Esophagus (tissue), 2 donors: ENCODE measurements around the gene LPCAT1. TPM values are rescaled to one million over a fixed set of nuclear protein-coding genes. Genes with fewer than 3 reads are reported as not detected.

Source experiments
- H3K27ac ChIP-seq, 2 donors: one replicate each; pipeline ENCODE4 v1.5.1; 2013; ENCODE audit warnings: low read depth in 2 of 2, mild to moderate bottlenecking in 2 of 2, inconsistent platforms in 1 of 2, low read length in 1 of 2, moderate library complexity in 1 of 2
- H3K27me3 ChIP-seq, 2 donors: one replicate each; pipeline ENCODE4 v1.6.1; 2013; ENCODE audit warnings: low read length in 2 of 2, control low read depth in 1 of 2, mild to moderate bottlenecking in 1 of 2; ENCODE audit not compliant: insufficient read depth in 2 of 2, control insufficient read depth in 1 of 2
- H3K36me3 ChIP-seq, 2 donors: one replicate each; pipeline ENCODE4 v1.6.1; 2013; ENCODE audit warnings: low read length in 1 of 2; ENCODE audit not compliant: control insufficient read depth in 2 of 2, insufficient read depth in 2 of 2
- H3K4me1 ChIP-seq, 2 donors: one replicate each; pipeline ENCODE4 v1.6.1; 2013; ENCODE audit warnings: low read length in 1 of 2; ENCODE audit not compliant: control insufficient read depth in 2 of 2, insufficient read depth in 2 of 2
- H3K4me3 ChIP-seq, 2 donors: one replicate each; pipeline ENCODE4 v1.5.1; 2013; ENCODE audit warnings: low read length in 2 of 2, mild to moderate bottlenecking in 2 of 2, low read depth in 1 of 2, moderate library complexity in 1 of 2
- H3K9me3 ChIP-seq, 2 donors: one replicate each; pipeline ENCODE4 v1.6.1; 2013; ENCODE audit warnings: mild to moderate bottlenecking in 2 of 2, low read depth in 1 of 2, low read length in 1 of 2, moderate library complexity in 1 of 2; ENCODE audit not compliant: control insufficient read depth in 2 of 2, insufficient read depth in 1 of 2
- WGBS, 2 donors: extraction: QIAGEN DNeasy Blood & Tissue Kit; methylation state at CpG; one replicate each; pipeline ENCODE4 v1.1.7; 2013; 5-methylcytosine and 5-hydroxymethylcytosine counted together
- polyA plus RNA-seq, 2 donors: library from polyadenylated mRNA; stranded (reverse); fragments of 200-250 nt; gene quantifications; one replicate each; pipeline ENCODE4 v1.2.3, GENCODE V29; 2013
- donor health status: healthy with polysubstance abuse.
- donor health status: Bipolar disorder and iron deficiency.

LPCAT1 gene
- polyA plus RNA-seq, 2 donors: 5.0 to 6.3 TPM

- WGBS, 2 donors: 63 to 65% methylated on average over 28 of the region's 28 CpGs
Measured at GRCh38 chr5:1555011-1555807, 31.4 kb upstream of the LPCAT1 start.

GRCh38 chr5:1554410-1554967 is 30.7 kb upstream of the LPCAT1 start:
- no peak overlapping the region for H3K27ac ChIP-seq
- peaks cover 3 to 4% of the 10 kb centered on the region in 2 donors for H3K4me1 ChIP-seq
- H3K4me3 ChIP-seq: no peak overlapping the region
- no peaks in the 10 kb centered on the region for H3K36me3 ChIP-seq
- peaks cover 0 to 4% of the 10 kb centered on the region in 2 donors for H3K27me3 ChIP-seq
- WGBS, 2 donors: 82 to 88% methylated on average over 11 of the region's 11 CpGs
- peaks cover 0 to 2% of the 10 kb centered on the region in 2 donors for H3K9me3 ChIP-seq

More at GRCh38 chr5:1555011-1555807, 31.4 kb upstream of the LPCAT1 start:
- Histone ChIP-seq H3K4me1 (peaks cover 3 to 4% of the 10 kb centered on the region in 2 donors), H3K27me3 (peaks cover 0 to 4% of the 10 kb centered on the region in 2 donors), H3K36me3 (no peaks in the 10 kb centered on the region), H3K9me3 (peaks cover 0 to 2% of the 10 kb centered on the region in 2 donors), H3K4me3 (no peak overlapping the region), H3K27ac (no peak overlapping the region)

DNA sequence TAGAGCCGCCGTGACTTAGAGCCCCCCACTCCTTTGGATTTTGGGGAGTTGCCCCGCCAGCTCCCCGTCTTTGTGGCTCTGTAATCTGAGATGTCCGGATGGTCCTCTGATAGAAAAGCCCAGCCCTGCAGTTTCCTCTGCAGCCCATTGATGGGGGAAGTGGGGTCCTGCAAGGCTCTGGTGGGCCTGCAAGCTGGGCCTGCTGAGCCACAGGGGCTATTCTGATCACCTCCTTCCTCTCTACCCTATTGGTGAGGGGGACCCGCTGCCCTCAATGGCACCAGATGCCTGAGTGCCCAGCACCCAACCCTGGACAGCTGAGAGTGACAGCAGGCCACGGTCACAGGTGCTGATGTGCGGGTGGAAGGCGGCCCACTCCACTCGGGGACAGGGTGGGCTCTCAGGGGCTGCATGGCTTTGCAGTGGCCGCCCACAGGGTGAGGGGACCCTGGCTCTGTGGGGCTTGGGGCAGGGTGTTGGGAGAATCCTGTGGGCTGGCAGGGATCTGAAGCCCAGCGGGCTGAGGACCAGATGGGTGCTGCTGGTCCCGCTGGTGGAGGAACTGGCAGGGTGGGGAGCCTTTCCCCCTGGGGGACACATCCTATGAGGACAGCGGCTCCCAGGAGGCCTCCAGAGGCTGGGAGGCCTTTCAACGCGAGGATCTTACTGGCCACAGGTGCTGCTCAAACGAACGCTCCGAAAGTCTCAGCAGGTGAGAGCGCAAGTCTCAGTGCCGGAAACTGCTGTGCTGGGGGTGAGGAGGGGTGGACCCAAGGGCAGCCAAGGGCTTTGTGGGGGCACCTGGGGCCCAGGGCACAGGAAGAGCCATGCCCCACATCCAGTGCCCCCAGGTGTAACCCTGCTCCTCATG is 30.0 kb upstream of the LPCAT1 start:
- Histone ChIP-seq H3K36me3 (no peaks in the 10 kb centered on the region), H3K4me3 (no peak overlapping the region), H3K27me3 (peaks cover 0 to 4% of the 10 kb centered on the region in 2 donors), H3K27ac (no peak overlapping the region), H3K4me1 (peaks cover 3 to 4% of the 10 kb centered on the region in 2 donors), H3K9me3 (peaks cover 0 to 2% of the 10 kb centered on the region in 2 donors)
- WGBS, 2 donors: 88 to 90% methylated on average over 21 of the region's 21 CpGs

DNA sequence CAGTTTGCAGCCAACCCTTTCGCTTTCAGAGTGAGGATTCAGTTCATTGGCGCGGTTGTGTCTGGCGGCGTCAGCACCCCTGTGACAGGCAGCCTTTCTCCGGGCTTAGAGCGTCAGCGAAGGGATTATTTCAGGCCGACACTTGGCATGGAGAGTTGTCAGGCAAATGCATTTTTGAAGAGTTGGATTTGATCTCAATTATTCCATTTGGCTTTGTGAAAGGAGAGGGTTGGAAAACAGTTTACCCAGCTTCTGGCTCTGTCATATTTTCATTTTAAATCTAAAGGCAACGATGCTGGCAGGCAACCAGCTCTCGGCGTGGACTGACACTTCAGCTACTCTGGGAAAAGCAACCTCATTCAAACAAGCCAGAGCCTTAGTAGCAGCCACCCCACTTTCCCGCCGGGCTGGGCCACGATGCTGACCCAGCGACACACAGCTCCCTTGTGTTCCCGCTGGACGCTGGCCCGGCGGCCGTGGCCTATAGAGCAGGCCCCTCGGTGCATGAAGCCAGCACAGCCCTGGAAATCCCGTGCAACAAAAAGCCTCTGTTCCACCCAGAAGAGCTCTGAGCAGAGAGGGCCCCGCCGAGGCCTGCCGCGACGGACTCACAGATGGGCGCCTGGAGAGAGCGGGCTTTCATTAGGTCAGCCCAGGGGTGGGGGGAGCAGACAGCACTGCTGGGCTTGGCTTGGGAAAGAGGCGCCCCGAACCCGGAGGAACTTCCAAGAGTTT is 28.9 kb upstream of the LPCAT1 start:
- no peak overlapping the region for H3K4me3 ChIP-seq
- H3K4me1 ChIP-seq: peaks cover 3 to 4% of the 10 kb centered on the region in 2 donors
- H3K27ac ChIP-seq: no peak overlapping the region
- H3K36me3 ChIP-seq: no peaks in the 10 kb centered on the region
- H3K9me3 ChIP-seq: peaks cover 0 to 2% of the 10 kb centered on the region in 2 donors
- H3K27me3 ChIP-seq: peaks cover 0 to 4% of the 10 kb centered on the region in 2 donors
- 31 to 36% methylated on average over 33 of the region's 33 CpGs for WGBS, 2 donors

- H3K27ac ChIP-seq: no peak overlapping the region
- H3K36me3 ChIP-seq: no peaks in the 10 kb centered on the region
- 85 to 87% methylated on average over 32 of the region's 32 CpGs for WGBS, 2 donors
- H3K4me1 ChIP-seq: peaks cover 3 to 4% of the 10 kb centered on the region in 2 donors
- H3K9me3 ChIP-seq: peaks cover 0 to 2% of the 10 kb centered on the region in 2 donors
- H3K4me3 ChIP-seq: no peak overlapping the region
- H3K27me3 ChIP-seq: peaks cover 0 to 4% of the 10 kb centered on the region in 2 donors
Measured at GRCh38 chr5:1551426-1552301, 27.9 kb upstream of the LPCAT1 start.

DNA sequence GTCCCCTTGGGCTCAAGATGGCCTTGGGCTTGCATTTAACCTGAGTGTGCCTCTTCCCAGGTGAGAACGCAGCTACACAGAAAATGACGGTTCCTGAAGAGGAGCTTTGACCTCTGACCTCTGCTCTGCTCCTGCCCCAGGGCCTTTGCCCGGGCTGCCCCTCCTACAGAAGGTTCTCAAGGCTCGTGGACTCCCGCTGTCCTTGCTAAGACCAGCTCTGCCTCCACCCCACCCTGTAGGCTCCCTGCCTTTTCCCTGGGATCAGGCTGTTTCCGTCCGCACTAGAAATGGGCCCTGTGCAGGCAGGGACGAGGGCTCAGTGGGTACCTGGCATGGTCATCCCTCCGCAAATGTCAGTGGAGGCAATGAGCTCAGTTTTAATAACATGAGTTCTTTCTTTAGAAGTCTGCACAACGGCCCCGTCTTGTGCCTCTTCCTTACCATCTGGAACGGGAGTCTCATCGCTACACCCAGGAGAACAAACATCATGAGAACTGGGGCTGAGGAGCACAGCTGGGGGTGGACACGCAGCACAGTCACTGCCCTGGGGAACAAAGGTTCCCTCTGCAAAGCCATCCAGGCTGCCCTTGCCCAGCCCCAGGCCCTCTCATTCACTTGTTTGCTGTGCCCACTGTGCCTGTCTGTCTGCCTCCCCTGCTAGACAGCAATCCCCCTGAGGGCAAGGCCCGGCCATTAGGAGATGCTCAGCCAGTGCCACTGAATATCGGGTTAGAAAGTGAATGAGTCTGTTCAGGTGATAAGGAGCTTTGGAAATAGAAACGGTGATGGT is 26.7 kb upstream of the LPCAT1 start:
- H3K4me3 ChIP-seq: no peak overlapping the region
- no peak overlapping the region for H3K27ac ChIP-seq
- WGBS, 2 donors: 91 to 92% methylated on average over 17 of the region's 17 CpGs
- H3K9me3 ChIP-seq: peaks cover 0 to 2% of the 10 kb centered on the region in 2 donors
- peaks cover 0 to 4% of the 10 kb centered on the region in 2 donors for H3K27me3 ChIP-seq
- peaks cover 3 to 4% of the 10 kb centered on the region in 2 donors for H3K4me1 ChIP-seq
- no peaks in the 10 kb centered on the region for H3K36me3 ChIP-seq

GRCh38 chr5:1549475-1550030 is 25.8 kb upstream of the LPCAT1 start:
- Histone ChIP-seq H3K9me3 (no peaks in the 10 kb centered on the region), H3K4me1 (peaks cover 4 to 8% of the 10 kb centered on the region in 2 donors), H3K36me3 (no peaks in the 10 kb centered on the region), H3K4me3 (no peak overlapping the region), H3K27me3 (peaks cover 0 to 4% of the 10 kb centered on the region in 2 donors), H3K27ac (no peak overlapping the region)
- WGBS, 2 donors: 81 to 83% methylated on average over 16 of the region's 16 CpGs
